ENCODE results near the gene HS6ST2.
"Not testable (repeated sequence)": the region's sequence is repeated elsewhere in the genome, so short reads cannot be mapped to it uniquely, and the experiment has no call there.

Gene HS6ST2

DNA sequence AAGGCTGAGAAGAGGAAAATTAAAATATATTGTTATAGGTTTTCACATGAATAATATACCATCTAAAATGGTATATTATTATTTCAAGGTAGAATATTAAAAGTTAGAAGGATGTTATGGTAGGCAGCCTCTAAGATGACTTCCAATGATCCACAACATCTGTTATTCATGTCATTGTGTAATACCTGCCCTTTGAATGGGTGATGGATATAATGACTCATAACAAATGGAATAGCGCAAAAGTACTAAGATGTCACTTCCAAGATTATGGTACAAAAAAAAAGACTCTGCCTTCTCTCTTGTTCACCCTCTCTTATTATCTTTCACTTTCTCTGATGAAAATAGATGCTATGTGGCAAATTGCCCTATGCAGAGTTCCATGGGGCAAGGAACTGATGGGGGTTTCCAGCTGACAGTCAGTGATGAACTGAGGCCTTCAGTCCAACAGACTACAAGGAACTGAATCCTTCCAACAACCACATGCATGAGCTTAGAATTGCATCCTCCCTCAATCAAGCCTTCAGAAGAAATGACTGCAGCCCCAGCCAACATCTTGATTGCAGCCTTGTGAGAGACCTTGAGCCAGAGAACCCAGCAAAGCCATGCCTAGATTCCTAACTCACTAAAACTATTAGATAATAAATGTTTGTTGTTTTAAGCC lies 57.7 kb downstream of the HS6ST2 start:
- no peak overlapping the region for H3K23ac ChIP-seq (ENCODE audit: low read length)
- no CpG with 5 or more reads among the region's 1 CpG for WGBS (ENCODE audit: extremely low coverage, insufficient coverage, low lambda C conversion rate)

DNA sequence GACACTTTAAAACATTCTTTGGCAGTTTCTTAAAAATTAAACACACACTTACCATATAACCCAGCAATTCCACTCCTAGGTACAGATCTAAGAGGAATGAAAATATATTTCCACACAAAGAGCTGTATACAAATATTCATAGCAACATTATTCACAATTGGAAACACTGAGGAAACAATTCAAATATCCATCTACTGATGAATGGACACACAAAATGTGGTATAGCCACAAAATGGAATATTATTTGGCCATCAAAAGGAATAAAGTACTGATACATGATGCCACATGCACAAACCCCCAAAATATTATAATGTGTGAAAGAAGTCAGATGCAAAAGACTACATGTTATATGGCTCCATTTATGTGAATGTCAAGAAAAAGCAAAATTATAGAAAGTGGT lies 70.9 kb downstream of the HS6ST2 start:
- no peak overlapping the region for H3K4ac ChIP-seq (ENCODE audit: low read depth, low read length)
- H3K79me1 ChIP-seq (ENCODE audit: low read length) = no peaks in the 10 kb centered on the region
- H4K5ac ChIP-seq (ENCODE audit: low read length) = no peak overlapping the region
- H2AK5ac ChIP-seq (ENCODE audit: low read length) = no peak overlapping the region
- DNase-seq = no peak
- no peak overlapping the region for H3K23ac ChIP-seq (ENCODE audit: low read length)
- no peak overlapping the region for H3K56ac ChIP-seq (ENCODE audit: low read length)
- no peaks in the 10 kb centered on the region for H3K4me1 ChIP-seq (ENCODE audit: control insufficient read depth, low read depth, low read length)
- H3K79me2 ChIP-seq (ENCODE audit: control insufficient read depth, insufficient read depth, low read length) = no peaks in the 10 kb centered on the region
- H2BK15ac ChIP-seq (replicated peaks; ENCODE audit: low read depth) = no peak overlapping the region
- H3K9ac ChIP-seq (ENCODE audit: low read length) = no peak overlapping the region
- H3K27ac ChIP-seq (ENCODE audit: low read depth, low read length) = no peak overlapping the region
- no peak overlapping the region for H4K8ac ChIP-seq (ENCODE audit: low read depth, low read length)
- no peak overlapping the region for H3K4me3 ChIP-seq (ENCODE audit: low read length)
- H3K36me3 ChIP-seq (ENCODE audit: control insufficient read depth, insufficient read depth, low read length) = no peaks in the 10 kb centered on the region
- no peaks in the 10 kb centered on the region for H3K27me3 ChIP-seq (ENCODE audit: insufficient read depth, low read length, poor library complexity)
- no peak overlapping the region for H3K18ac ChIP-seq (ENCODE audit: low read length)
- no peak overlapping the region for H2BK5ac ChIP-seq (ENCODE audit: low read length)
- no peak overlapping the region for H3K4me2 ChIP-seq (ENCODE audit: low read length)
- no peak overlapping the region for H2BK120ac ChIP-seq (ENCODE audit: low read depth, low read length)

More for the DNA sequence above, 57.7 kb downstream of the HS6ST2 start:
- Histone ChIP-seq H3K4me1 (ENCODE audit: control insufficient read depth, low read depth, low read length) (no peaks in the 10 kb centered on the region), H3K36me3 (ENCODE audit: control insufficient read depth, insufficient read depth, low read length) (no peaks in the 10 kb centered on the region), H2BK5ac (ENCODE audit: low read length) (no peak overlapping the region), H3K27ac (ENCODE audit: low read depth, low read length) (no peak overlapping the region), H3K4ac (ENCODE audit: low read depth, low read length) (no peak overlapping the region), H4K8ac (ENCODE audit: low read depth, low read length) (no peak overlapping the region), H3K4me2 (ENCODE audit: low read length) (no peak overlapping the region), H3K27me3 (ENCODE audit: insufficient read depth, low read length, poor library complexity) (no peaks in the 10 kb centered on the region), H3K79me2 (ENCODE audit: control insufficient read depth, insufficient read depth, low read length) (no peaks in the 10 kb centered on the region), H3K79me1 (ENCODE audit: low read length) (no peaks in the 10 kb centered on the region), H2AK5ac (ENCODE audit: low read length) (no peak overlapping the region), H4K5ac (ENCODE audit: low read length) (no peak overlapping the region), H2BK15ac (replicated peaks; ENCODE audit: low read depth) (no peak overlapping the region), H3K18ac (ENCODE audit: low read length) (no peak overlapping the region), H2BK120ac (ENCODE audit: low read depth, low read length) (no peak overlapping the region), H3K56ac (ENCODE audit: low read length) (no peak overlapping the region), H3K9ac (ENCODE audit: low read length) (no peak overlapping the region), H3K4me3 (ENCODE audit: low read length) (no peak overlapping the region)
- DNase-seq = no peak

DNA sequence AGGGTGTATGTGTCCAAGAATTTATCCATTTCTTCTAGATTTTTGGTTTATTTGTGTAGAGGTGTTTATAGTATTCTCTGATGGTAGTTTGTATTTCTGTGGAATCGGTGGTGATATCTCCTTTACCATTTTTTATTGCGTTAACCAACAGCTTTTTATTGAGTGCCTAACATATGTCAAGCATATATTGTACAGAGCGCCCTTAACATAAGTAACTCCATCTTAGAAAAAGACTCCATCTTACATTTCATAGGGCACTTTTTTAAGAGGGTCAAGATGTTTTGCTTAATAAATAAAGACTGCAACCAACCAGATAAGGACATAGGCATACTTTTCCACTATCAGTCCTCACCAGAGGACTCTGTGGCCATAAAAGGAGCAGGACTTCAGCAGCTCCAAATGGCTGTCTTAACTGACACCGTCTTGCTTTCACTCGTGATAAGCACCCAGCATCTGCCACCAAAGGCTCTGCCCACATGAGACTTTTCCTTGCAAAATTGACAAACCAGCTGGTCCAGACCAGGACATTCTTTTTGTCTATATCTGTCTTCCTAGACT lies 75.0 kb downstream of the HS6ST2 start:
- no peak overlapping the region for H3K23ac ChIP-seq (ENCODE audit: low read length)
- no peak overlapping the region for H3K56ac ChIP-seq (ENCODE audit: low read length)
- no peak overlapping the region for H3K4me3 ChIP-seq (ENCODE audit: low read length)
- no peaks in the 10 kb centered on the region for H3K36me3 ChIP-seq (ENCODE audit: control insufficient read depth, insufficient read depth, low read length)
- no peak overlapping the region for H3K4ac ChIP-seq (ENCODE audit: low read depth, low read length)
- H3K9ac ChIP-seq (ENCODE audit: low read length) = no peak overlapping the region
- H3K4me2 ChIP-seq (ENCODE audit: low read length) = no peak overlapping the region
- no peaks in the 10 kb centered on the region for H3K4me1 ChIP-seq (ENCODE audit: control insufficient read depth, low read depth, low read length)
- no peak overlapping the region for H2AK5ac ChIP-seq (ENCODE audit: low read length)
- no peak overlapping the region for H4K8ac ChIP-seq (ENCODE audit: low read depth, low read length)
- H3K18ac ChIP-seq (ENCODE audit: low read length) = no peak overlapping the region
- H3K27me3 ChIP-seq (ENCODE audit: insufficient read depth, low read length, poor library complexity) = no peaks in the 10 kb centered on the region
- no peak overlapping the region for H4K5ac ChIP-seq (ENCODE audit: low read length)
- no peak overlapping the region for H2BK5ac ChIP-seq (ENCODE audit: low read length)
- no CpG with 5 or more reads among the region's 5 CpGs for WGBS (ENCODE audit: extremely low coverage, insufficient coverage, low lambda C conversion rate)
- no peak overlapping the region for H2BK120ac ChIP-seq (ENCODE audit: low read depth, low read length)
- no peaks in the 10 kb centered on the region for H3K79me2 ChIP-seq (ENCODE audit: control insufficient read depth, insufficient read depth, low read length)
- DNase-seq = no peak
- no peaks in the 10 kb centered on the region for H3K79me1 ChIP-seq (ENCODE audit: low read length)
- H2BK15ac ChIP-seq (replicated peaks; ENCODE audit: low read depth) = no peak overlapping the region
- H3K27ac ChIP-seq (ENCODE audit: low read depth, low read length) = no peak overlapping the region

DNA sequence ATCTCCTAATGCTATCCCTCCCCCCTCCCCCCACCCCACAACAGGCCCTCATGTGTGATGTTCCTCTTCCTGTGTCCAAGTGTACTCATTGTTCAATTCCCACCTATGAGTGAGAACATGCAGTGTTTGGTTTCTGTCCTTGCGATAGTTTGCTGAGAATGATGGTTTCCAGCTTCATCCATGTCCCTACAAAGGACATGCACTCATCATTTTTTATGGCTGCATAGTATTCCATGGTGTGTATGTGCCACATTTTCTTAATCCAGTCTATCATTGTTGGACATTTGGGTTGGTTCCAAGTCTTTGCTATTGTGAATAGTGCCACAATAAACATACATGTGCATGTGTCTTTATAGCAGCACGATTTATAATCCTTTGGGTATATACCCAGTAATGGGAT lies 77.7 kb downstream of the HS6ST2 start:
- not testable (repeated sequence) for DNase-seq; H3K4ac ChIP-seq (ENCODE audit: low read depth, low read length)
- WGBS (ENCODE audit: extremely low coverage, insufficient coverage, low lambda C conversion rate) = no CpG with 5 or more reads among the region's 2 CpGs

DNA sequence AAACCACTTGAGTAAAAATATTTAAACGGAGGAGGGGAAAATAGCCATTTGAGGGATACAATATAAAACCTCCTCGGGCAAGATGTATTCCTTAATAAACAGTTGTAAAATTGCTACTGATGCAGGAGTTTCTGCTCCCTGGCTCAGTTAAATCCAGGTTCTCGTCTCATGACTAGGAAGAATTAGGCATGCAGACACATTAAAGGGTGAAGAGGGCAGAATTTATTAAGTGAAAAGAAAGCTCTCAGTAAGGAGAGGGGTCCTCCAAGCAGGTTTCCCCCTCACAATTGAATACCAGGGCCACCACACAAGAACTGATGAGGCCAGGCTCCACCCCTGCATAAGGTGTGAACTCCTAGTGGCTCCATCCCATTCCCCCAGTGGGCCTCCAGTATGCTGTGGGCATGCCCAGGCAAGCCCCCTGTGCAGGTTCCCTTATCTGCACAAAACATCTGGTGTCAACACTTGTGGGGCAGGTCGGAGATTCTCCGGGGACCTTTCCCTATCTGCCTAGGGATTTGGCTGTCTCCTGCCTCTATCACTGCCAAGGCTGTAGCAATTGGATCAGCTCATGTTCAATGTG lies 80.4 kb downstream of the HS6ST2 start:
- no peaks in the 10 kb centered on the region for H3K36me3 ChIP-seq (ENCODE audit: control insufficient read depth, insufficient read depth, low read length)
- H3K56ac ChIP-seq (ENCODE audit: low read length) = no peak overlapping the region
- peak; percentile 51 for DNase-seq
- no peak overlapping the region for H4K5ac ChIP-seq (ENCODE audit: low read length)
- no peak overlapping the region for H3K9ac ChIP-seq (ENCODE audit: low read length)
- no peak overlapping the region for H4K8ac ChIP-seq (ENCODE audit: low read depth, low read length)
- no peak overlapping the region for H3K4me3 ChIP-seq (ENCODE audit: low read length)
- H3K27ac ChIP-seq (ENCODE audit: low read depth, low read length) = peak overlapping the region; percentile 44
- H2BK5ac ChIP-seq (ENCODE audit: low read length) = no peak overlapping the region
- H2BK15ac ChIP-seq (replicated peaks; ENCODE audit: low read depth) = no peak overlapping the region
- no peak overlapping the region for H2AK5ac ChIP-seq (ENCODE audit: low read length)
- no peak overlapping the region for H3K4ac ChIP-seq (ENCODE audit: low read depth, low read length)
- no peak overlapping the region for H3K4me2 ChIP-seq (ENCODE audit: low read length)
- WGBS (ENCODE audit: extremely low coverage, insufficient coverage, low lambda C conversion rate) = no CpG with 5 or more reads among the region's 5 CpGs
- peak overlapping the region; percentile 92 for H3K18ac ChIP-seq (ENCODE audit: low read length)
- H3K23ac ChIP-seq (ENCODE audit: low read length) = no peak overlapping the region
- no peaks in the 10 kb centered on the region for H3K79me1 ChIP-seq (ENCODE audit: low read length)
- no peaks in the 10 kb centered on the region for H3K79me2 ChIP-seq (ENCODE audit: control insufficient read depth, insufficient read depth, low read length)
- no peaks in the 10 kb centered on the region for H3K27me3 ChIP-seq (ENCODE audit: insufficient read depth, low read length, poor library complexity)
- no peak overlapping the region for H2BK120ac ChIP-seq (ENCODE audit: low read depth, low read length)
- H3K4me1 ChIP-seq (ENCODE audit: control insufficient read depth, low read depth, low read length) = peaks cover 8% of the 10 kb centered on the region

More for the DNA sequence above, 77.7 kb downstream of the HS6ST2 start:
- H3K27ac ChIP-seq (ENCODE audit: low read depth, low read length); H2BK15ac ChIP-seq (replicated peaks; ENCODE audit: low read depth); H4K5ac ChIP-seq (ENCODE audit: low read length); H2BK5ac ChIP-seq (ENCODE audit: low read length); H3K4me2 ChIP-seq (ENCODE audit: low read length); H3K4me1 ChIP-seq (ENCODE audit: control insufficient read depth, low read depth, low read length); H3K36me3 ChIP-seq (ENCODE audit: control insufficient read depth, insufficient read depth, low read length); H3K56ac ChIP-seq (ENCODE audit: low read length); H3K4me3 ChIP-seq (ENCODE audit: low read length); H2AK5ac ChIP-seq (ENCODE audit: low read length); H4K8ac ChIP-seq (ENCODE audit: low read depth, low read length); H3K79me1 ChIP-seq (ENCODE audit: low read length); H2BK120ac ChIP-seq (ENCODE audit: low read depth, low read length); H3K18ac ChIP-seq (ENCODE audit: low read length); H3K79me2 ChIP-seq (ENCODE audit: control insufficient read depth, insufficient read depth, low read length); H3K27me3 ChIP-seq (ENCODE audit: insufficient read depth, low read length, poor library complexity); H3K23ac ChIP-seq (ENCODE audit: low read length); H3K9ac ChIP-seq (ENCODE audit: low read length): not testable (repeated sequence)
